Measurements from ENCODE around the gene CARD9.
"Not testable (repeated sequence)": the region's sequence is repeated elsewhere in the genome, so short reads cannot be mapped to it uniquely, and the experiment has no call there.

The CARD9 gene, protein sequence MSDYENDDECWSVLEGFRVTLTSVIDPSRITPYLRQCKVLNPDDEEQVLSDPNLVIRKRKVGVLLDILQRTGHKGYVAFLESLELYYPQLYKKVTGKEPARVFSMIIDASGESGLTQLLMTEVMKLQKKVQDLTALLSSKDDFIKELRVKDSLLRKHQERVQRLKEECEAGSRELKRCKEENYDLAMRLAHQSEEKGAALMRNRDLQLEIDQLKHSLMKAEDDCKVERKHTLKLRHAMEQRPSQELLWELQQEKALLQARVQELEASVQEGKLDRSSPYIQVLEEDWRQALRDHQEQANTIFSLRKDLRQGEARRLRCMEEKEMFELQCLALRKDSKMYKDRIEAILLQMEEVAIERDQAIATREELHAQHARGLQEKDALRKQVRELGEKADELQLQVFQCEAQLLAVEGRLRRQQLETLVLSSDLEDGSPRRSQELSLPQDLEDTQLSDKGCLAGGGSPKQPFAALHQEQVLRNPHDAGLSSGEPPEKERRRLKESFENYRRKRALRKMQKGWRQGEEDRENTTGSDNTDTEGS

DNA sequence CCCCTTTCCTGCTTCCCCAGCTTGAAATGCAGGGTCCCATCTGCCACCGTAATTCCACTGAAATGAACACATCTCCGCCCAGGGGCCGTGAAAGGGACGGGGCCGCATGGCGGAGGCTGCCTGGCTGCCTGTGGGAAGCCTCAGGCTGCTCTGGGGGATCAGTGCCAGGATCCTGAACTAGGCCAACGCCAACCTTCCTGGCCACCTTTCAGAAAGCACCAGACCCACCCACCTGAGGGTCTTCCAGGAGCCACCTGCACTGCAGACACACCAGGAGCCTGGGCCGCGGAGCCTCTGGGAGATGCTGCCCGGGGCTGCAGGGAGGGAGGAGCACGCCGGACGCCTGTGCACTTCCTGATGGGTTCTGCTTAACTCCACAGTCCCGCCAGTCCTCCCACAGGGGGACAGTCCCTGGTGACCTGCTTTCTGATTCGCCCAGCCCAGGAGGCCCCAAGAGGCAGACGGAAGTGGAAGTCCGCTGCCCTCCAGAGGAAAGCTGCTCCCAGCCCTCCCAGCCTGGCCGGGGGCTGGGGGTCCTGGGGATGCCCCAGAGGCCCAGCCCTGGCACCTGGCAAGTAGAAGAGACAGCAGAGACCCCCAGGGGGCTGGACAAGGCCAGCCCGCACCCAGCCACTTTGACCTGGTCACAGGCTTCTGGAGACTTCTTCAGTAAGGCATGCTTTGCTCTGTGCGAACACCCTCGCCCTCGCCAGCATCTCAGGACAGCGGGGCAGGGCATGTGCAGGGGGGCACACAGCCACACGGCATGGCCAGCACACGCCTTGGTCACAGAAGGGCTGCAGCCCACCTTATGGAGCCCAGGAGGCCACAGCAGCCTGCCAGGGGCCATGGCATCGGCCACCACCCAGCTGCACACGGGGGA, at the start of gene CARD9:
Gene CARD9, minus strand, starts transcription at position 370 of the 883 bp plus-strand sequence. CDS start 1,591 bp downstream, outside the sequence.
- DNase-seq (ENCODE audit: low read depth in 3 of 3) = no peak

DNA sequence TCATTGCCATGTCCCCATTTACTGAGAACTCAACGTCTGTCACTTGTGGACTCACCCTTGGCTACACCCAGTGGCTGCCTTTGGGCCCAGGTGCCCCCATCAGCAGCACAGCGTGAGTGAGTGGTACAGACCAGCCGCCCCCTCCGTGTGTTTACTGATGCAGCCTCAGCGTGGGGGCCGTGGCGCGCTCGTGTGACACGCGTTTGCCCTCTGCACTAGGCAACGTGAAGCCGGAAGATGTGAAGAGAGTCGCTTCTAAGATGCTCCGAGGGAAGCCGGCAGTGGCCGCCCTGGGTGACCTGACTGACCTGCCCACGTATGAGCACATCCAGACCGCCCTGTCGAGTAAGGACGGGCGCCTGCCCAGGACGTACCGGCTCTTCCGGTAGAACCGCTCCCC, 49.4 kb upstream of the CARD9 start:
- no peak for DNase-seq (ENCODE audit: low read depth in 3 of 3)

GRCh38 chr9:136421791-136422190, 48.3 kb upstream of the CARD9 start:
- DNase-seq (ENCODE audit: low read depth in 3 of 3) = no peak

DNA sequence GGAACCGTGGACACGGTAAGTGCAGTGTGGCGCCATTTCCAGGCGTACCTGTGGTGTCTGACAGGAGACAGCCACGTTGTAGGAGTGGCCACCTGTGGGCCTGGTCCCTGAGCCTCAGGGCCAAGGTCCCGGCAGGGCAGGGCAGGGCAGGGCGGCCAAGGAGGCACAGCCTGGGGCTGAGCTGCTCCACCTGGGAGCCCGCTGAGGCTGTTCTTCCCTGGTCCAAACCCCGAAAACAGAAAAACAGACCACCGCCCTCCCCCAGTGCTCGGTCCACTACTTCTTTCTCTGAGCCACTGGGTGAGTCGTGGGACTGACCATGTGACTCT, 45.6 kb upstream of the CARD9 start:
- no peak for DNase-seq (ENCODE audit: low read depth in 3 of 3)

DNA sequence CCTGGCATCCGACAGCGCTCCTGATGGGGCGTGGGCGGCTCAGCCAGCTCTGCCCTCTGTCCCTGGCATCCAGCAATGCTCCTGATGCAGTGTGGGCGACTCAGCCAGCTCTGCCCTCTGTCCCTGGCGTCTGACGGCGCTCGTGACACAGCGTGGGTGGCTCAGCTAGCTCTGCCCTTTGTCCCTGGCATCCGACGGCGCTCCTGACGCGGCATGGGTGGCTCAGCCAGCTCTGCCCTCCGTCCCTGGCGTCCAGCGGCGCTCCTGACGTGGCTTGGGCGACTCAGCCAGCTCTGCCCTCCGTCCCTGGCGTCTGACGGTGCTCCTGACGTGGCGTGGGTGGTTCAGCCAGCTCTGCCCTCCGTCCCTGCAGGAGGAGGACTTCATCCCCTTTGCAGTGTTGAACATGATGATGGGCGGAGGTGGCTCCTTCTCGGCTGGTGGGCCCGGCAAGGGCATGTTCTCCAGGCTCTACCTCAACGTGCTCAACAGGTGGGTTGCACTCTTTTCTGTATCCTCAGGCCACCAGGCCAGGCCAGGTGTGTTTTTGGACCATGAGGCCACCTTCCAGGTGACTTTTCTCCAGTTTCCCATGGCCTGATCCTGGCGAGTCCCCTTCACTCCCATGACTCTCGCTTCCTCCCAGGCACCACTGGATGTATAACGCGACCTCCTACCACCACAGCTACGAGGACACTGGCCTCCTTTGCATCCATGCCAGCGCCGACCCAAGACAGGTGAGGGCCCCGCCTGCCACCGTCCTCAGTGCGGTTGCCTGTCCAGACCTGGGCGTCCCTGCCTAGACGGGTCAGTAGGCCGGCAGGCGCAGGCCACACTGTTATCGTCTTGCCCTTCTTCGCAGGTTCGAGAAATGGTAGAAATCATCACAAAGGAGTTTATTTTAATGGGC, 45.0 kb upstream of the CARD9 start:
- DNase-seq (ENCODE audit: low read depth in 3 of 3) = no peak

- DNase-seq (ENCODE audit: low read depth in 3 of 3) = no peak
Observed at GRCh38 chr9:136416914-136417313, 43.4 kb upstream of the CARD9 start.

- DNase-seq (ENCODE audit: low read depth in 3 of 3) = no peak
Observed at GRCh38 chr9:136416427-136416826, 43.0 kb upstream of the CARD9 start.

DNA sequence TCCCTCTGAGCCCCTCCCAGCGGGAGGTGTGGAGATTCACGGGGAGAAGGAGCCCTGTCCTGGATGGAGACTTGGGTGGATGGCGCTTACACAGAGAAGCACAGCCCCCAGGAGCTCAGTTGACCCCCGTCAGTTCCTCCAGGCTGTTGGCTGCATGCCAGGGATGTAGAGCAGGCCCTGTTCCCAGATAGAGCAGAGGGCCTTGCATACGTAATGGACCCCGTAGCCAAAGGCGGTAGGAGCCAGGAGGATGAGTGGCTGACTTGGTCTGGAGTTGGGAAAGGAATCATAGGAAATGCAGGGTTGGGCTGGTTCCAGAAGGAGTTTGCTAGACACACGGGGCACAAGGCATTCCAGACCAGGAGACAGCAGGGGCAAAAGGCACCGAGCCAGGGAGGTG, 39.5 kb upstream of the CARD9 start:
- DNase-seq (ENCODE audit: low read depth in 3 of 3) = no peak

GRCh38 chr9:136411378-136411777, 37.9 kb upstream of the CARD9 start:
- no peak for DNase-seq (ENCODE audit: low read depth in 3 of 3)

DNA sequence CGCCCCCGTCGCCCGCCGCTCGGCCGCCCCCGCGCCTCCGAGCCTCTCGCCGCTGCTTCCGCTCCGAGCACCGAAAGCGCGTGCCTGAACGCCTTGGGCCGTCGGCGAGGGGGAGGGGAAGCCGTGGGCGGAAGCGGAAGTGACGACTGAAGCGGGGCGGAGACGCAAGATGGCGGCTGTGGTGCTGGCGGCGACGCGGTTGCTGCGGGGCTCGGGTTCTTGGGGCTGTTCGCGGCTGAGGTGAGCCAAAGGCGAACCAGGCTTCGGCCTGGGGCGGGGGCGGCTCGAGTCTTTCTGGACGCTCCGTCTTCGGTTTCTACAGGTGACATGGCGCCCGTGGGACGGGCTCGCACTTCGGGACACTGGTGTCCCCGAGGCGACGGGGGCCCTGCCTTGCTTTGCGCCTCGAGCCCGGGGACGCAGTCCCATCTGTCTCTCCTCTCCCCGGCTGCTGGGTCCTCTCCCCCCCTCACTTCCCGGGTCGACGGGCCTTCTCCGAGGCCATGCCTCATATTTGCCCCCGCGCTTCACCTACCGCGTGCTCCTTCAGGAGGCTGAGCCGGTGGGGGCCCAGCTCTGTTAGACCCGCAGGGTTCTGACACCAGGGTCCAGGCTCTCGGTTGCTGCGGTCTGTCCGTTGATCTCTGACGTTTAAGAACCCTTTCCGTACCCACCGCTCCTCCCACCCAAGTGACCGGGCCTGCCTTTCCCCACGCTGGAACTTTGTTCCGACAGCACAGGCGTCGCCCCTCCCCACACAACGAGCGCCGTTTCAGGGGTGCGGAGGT, 37.2 kb upstream of the CARD9 start, which contains the start of the genes ENTR1 and PMPCA:
Gene ENTR1, minus strand, starts transcription at position 115 of the 788 bp plus-strand sequence. CDS start 217 bp downstream, outside the sequence.
Gene PMPCA, plus strand, starts transcription at position 159 of the 788 bp plus-strand sequence. Its CDS starts 11 bp downstream, at position 170.
- peak; percentile 92 to 97 (median 95) for DNase-seq (ENCODE audit: low read depth in 3 of 3)

- DNase-seq (ENCODE audit: low read depth in 3 of 3) = no peak
Observed at GRCh38 chr9:136409557-136410455, 36.3 kb upstream of the CARD9 start.

GRCh38 chr9:136407911-136408310, 34.4 kb upstream of the CARD9 start:
- DNase-seq (ENCODE audit: low read depth in 3 of 3) = no peak

DNA sequence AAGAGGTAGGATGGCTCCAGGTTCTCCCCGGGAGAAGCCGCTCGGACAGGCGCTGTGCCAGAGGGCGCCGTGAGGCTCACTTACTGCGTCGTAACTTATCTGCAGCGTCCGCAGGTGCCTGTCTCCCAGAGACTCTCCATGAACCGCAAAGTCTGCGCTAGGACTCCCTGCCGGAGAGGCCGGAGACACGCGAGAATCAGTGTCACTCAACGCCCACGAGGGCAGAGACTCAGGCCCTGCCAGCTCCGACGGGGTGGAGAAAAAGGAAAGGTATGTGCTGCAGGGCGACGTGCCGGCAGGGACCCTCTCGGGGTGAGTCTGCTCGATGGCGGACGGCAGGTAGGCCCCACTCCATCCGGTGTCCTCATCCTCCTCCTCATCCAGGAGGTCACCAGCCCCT, 33.6 kb upstream of the CARD9 start:
- not testable (repeated sequence) for DNase-seq (ENCODE audit: low read depth in 3 of 3)

- not testable (repeated sequence) for DNase-seq (ENCODE audit: low read depth in 3 of 3)
Observed at GRCh38 chr9:136405904-136406303, 32.4 kb upstream of the CARD9 start.

GRCh38 chr9:136405481-136405880, 32.0 kb upstream of the CARD9 start:
- DNase-seq (ENCODE audit: low read depth in 3 of 3) = no peak

- DNase-seq (ENCODE audit: low read depth in 3 of 3) = no peak
Observed at GRCh38 chr9:136404801-136405136, 31.3 kb upstream of the CARD9 start.

DNA sequence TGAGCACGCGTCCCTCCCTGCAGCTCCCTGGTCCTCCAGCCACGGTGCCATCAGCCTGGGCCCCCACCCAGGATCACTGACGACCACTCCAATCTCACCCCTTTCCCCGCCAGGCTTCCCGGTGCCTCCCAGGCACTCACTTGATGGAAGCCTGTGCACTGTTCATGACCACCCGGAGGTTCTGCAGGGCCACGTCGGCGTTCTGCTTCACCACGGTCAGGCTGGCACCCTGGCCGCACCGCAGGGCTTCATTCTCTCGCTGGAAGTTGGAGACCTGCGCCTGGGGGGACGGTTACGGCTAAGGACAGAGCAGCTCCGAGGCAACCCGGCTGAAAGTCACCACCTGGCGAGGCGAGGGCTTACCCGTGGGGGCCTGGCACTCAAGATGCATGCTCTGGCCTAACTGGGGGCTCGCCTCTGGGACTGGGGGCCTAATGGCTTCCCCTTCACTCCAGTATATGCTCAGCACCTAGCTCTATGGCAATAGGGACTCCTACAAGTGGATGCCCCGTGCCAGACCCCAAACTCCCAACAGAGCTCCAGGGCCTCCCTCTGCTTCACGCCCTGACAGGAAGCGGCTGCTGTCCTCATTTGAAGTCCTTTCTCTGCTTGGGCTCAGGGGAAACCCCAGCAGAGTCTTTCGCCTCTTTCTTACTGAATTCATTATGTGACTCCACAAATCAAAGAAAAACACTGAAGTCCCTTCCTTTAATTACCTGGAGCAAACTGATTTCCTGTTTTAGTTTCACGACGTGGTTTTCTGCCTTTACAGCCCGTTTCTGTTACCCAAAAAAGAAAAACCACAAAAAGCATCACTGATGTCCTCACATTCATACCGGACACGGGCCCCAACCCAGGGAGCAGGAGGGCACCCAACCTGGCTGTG, 30.7 kb upstream of the CARD9 start:
- peak in 1 of 3 experiments; percentile 50 for DNase-seq (ENCODE audit: low read depth in 3 of 3)

DNA sequence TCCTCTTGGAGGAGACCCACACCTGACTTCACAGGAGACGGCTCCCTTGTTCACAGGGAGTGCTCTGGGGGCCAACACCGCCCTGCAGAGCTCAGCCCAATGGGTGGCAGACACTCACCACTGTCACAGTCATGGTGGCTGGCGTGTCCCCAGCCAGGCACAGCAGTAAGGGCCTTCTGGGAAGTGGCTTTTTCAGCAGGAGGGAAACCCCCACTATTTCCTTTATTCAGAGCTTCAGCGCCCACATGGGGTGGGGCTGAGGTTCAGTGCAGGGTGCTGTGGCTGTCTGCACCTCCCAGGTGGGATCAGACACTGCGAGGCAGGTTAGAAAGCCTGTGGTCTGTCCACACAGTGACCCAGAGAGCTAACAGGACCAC, 30.1 kb upstream of the CARD9 start:
- peak; percentile 51 to 75 (median 58) for DNase-seq (ENCODE audit: low read depth in 3 of 3)

GRCh38 chr9:136402067-136402466, 28.6 kb upstream of the CARD9 start:
- no peak for DNase-seq (ENCODE audit: low read depth in 3 of 3)
